ENCODE results near the gene AP2M1.

GRCh38 chr3:184129012-184129411, 45.6 kb upstream of the AP2M1 start:
- TF ChIP-seq GABPA (IDR thresholded peaks at IDR 0.05; ENCODE audit: low read depth) = no peak
- TF ChIP-seq CHD2 (IDR thresholded peaks at IDR 0.05; ENCODE audit: low read length, partially characterized antibody) = no peak
- no peak for TF ChIP-seq RCOR1 (IDR thresholded peaks at IDR 0.05; ENCODE audit: low read length)
- TF ChIP-seq REST (IDR thresholded peaks at IDR 0.05; ENCODE audit: low read depth, low read length) = no peak
- peak; percentile 52 for TF ChIP-seq CTCF (IDR thresholded peaks at IDR 0.05)

All from SK-N-SH (cell line).